Esophagus squamous epithelium (tissue), 5 donors: ENCODE data around the gene AHDC1. TPM values are rescaled to one million over a fixed set of nuclear protein-coding genes. Genes with fewer than 3 reads are reported as not detected.

Experiments used
- DNase-seq: peaks from one replicate; lab custom pipeline; 2025; lab: John Stamatoyannopoulos, UW
- H3K27ac ChIP-seq, 4 donors: fragments of 200-600 bp; sonication (generic); one replicate each; pipeline ENCODE4 v1.5.1; 2016 to 2019; ENCODE audit warnings: mild to moderate bottlenecking in 1 of 4
- H3K27me3 ChIP-seq, 4 donors: fragments of 200-600 bp; sonication (generic); 1 replicate in 3 of 4; 2 replicates in 1 of 4; pipeline versions ENCODE4 v1.5.1 to v1.6.0; 2017 to 2021; ENCODE audit warnings: antibody characterized with exemption in 1 of 4
- H3K36me3 ChIP-seq, 3 donors: fragments of 200-600 bp; sonication (generic); one replicate each; pipeline ENCODE4 v1.5.1; 2016 to 2019
- H3K4me1 ChIP-seq, 3 donors: fragments of 200-600 bp; sonication (generic); one replicate each; pipeline ENCODE4 v1.5.1; 2017 to 2019
- H3K4me3 ChIP-seq, 4 donors: fragments of 200-600 bp; sonication (generic); 1 replicate in 3 of 4; 2 replicates in 1 of 4; pipeline ENCODE4 v1.5.1; 2016 to 2019; ENCODE audit warnings: mild to moderate bottlenecking in 2 of 4, moderate library complexity in 1 of 4
- H3K9me3 ChIP-seq, 3 donors: fragments of 200-600 bp; sonication (generic); one replicate each; pipeline ENCODE4 v1.5.1; 2016 to 2019
- POLR2A ChIP-seq, 4 donors: fragments of 450-650 bp; IDR thresholded peaks; one replicate each; pipeline ENCODE4 v1.6.1; 2017; ENCODE audit warnings: antibody characterized with exemption in 4 of 4, mild to moderate bottlenecking in 4 of 4, moderate library complexity in 3 of 4
- WGBS, 2 donors: methylation state at CpG; one replicate each; pipeline ENCODE4 v1.1.5; 2018; 5-methylcytosine and 5-hydroxymethylcytosine counted together
- intact Hi-C: fragments of 100-400 bp; cut with DNase I; formaldehyde crosslinking; loops from one replicate; pipeline ENCODE4 v1.15.0; 2022
- total RNA-seq, 4 donors: library from RNA; depleted of rRNA; stranded (reverse); fragments of >200 nt; gene quantifications; one replicate each; pipeline ENCODE4 v1.1.0, GENCODE V29; 2016
- TF ChIP-seq, protein P1 (sequence below), 6 experiments: fragments of 450-650 bp in 4 of 6; fragments of 200-600 bp in 2 of 6; sonication (generic) in 2 of 6; IDR thresholded peaks; one replicate each; pipeline ENCODE4 v1.5.1; 2016 to 2019; ENCODE audit warnings: antibody characterized with exemption in 6 of 6, mild to moderate bottlenecking in 4 of 6, moderate library complexity in 4 of 6
- donor health status: DM: yes; HTN: yes; CAD: no.

AHDC1 gene
- total RNA-seq, 4 donors from 2014 or later = 22.2 to 112 (median 30.6) TPM

DNA sequence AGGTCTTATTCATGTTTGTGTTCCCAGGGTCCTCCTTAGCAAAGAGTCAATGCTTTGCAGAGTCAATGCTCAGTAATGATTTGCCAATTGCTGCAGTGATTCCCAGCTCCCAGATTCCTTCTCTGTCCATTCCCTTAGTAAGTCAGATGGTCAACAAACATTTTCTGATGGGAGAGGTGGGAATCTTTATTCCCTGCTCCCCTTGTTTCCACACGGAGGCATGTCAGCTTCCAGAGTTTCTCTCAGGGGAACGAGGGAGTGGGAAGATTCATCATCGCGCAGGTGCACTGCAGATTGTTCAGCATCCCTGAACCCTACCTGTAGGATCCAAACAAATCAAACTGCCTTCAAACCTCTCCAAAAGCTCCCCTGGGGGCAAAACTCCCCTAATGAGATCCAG is 7.5 kb upstream of the AHDC1 start:
- no peak for TF ChIP-seq POLR2A (IDR thresholded peaks at IDR 0.05)
- TF ChIP-seq, protein P1, sequence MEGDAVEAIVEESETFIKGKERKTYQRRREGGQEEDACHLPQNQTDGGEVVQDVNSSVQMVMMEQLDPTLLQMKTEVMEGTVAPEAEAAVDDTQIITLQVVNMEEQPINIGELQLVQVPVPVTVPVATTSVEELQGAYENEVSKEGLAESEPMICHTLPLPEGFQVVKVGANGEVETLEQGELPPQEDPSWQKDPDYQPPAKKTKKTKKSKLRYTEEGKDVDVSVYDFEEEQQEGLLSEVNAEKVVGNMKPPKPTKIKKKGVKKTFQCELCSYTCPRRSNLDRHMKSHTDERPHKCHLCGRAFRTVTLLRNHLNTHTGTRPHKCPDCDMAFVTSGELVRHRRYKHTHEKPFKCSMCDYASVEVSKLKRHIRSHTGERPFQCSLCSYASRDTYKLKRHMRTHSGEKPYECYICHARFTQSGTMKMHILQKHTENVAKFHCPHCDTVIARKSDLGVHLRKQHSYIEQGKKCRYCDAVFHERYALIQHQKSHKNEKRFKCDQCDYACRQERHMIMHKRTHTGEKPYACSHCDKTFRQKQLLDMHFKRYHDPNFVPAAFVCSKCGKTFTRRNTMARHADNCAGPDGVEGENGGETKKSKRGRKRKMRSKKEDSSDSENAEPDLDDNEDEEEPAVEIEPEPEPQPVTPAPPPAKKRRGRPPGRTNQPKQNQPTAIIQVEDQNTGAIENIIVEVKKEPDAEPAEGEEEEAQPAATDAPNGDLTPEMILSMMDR (IDR thresholded peaks at IDR 0.05) = no peak
- H3K36me3 ChIP-seq = no peaks in the 10 kb centered on the region
- DNase-seq = no peak
- H3K4me3 ChIP-seq = no peak overlapping the region
- H3K4me1 ChIP-seq = peaks cover 5 to 31% (median 13%) of the 10 kb centered on the region in 3 donors
- 83 to 87% methylated on average over 4 of the region's 4 CpGs for WGBS, 2 donors
- no peaks in the 10 kb centered on the region for H3K27me3 ChIP-seq
- intact Hi-C loops = loop anchor here (2.0 kb wide), 1 partner anchor 51 kb away; no protein-coding TSS in a partner anchor
- no peak overlapping the region for H3K27ac ChIP-seq
- no peaks in the 10 kb centered on the region for H3K9me3 ChIP-seq

DNA sequence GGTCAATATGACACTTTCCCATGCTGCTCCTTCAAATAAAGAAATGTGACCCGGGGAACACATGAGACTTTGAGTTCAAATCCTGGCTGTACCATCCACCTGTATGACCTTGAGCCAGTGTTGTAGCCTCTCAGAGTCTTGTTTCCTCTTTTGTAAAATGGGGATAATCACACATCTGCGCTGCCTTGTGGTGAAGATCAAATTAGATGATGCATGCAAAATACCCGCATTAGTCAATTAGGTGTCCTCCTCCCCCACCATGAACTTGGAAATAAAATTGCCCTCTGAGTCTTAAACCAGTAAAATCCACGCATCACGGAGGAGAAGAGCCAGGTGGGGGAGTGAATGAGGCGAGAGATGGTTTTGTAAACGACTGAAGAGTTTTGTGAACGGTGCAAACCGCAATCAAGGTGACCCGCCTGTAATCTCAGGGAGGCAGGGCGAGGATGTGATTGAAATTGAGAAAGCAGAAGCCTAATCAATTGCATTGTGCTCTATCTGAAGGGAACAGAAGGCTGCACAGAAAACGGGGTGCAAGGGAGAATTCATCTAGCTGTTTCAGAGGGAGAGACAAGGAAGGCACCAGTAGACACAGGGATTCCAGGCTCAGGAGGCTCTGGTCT is 5.8 kb upstream of the AHDC1 start:
- 65 to 77% methylated on average over 12 of the region's 12 CpGs for WGBS, 2 donors
- H3K4me1 ChIP-seq = peaks cover 20 to 45% (median 23%) of the 10 kb centered on the region in 3 donors
- intact Hi-C loops = loop anchor here (2.0 to 10.0 kb wide), 3 partner anchors 53 to 307 kb away; no protein-coding TSS in a partner anchor

DNA sequence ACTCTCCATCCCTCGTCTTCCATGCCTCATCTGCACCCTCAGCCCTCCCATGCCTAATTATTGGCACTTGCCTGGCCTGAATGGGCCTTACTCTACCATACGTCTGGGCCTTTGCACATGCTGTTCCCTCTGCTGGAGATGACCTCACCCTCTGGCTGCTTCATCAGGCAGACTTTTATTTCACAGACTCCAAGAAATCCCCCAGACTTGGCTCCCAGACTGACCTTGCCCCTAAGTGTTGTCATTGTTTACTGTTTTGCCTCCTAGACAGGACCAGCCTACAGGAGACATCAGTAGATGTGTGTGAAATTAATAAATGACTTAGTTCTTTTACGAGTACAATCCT is 5.2 kb upstream of the AHDC1 start:
- Histone ChIP-seq H3K4me1 (peaks cover 20 to 45% (median 27%) of the 10 kb centered on the region in 3 donors), H3K36me3 (no peaks in the 10 kb centered on the region), H3K4me3 (no peak overlapping the region), H3K9me3 (no peaks in the 10 kb centered on the region), H3K27ac (no peak overlapping the region), H3K27me3 (no peaks in the 10 kb centered on the region)
- TF ChIP-seq, protein P1 (IDR thresholded peaks at IDR 0.05) = no peak
- TF ChIP-seq POLR2A (IDR thresholded peaks at IDR 0.05) = no peak
- DNase-seq = no peak
- intact Hi-C loops = loop anchor here (5.0 to 10.0 kb wide), 2 partner anchors 204 to 307 kb away; no protein-coding TSS in a partner anchor
- WGBS, 2 donors = 64 to 68% methylated on average over 3 of the region's 3 CpGs

More for the DNA sequence above, 5.8 kb upstream of the AHDC1 start:
- no peaks in the 10 kb centered on the region for H3K27me3 ChIP-seq
- H3K4me3 ChIP-seq = no peak overlapping the region
- TF ChIP-seq, protein P1 (IDR thresholded peaks at IDR 0.05) = no peak
- no peak for TF ChIP-seq POLR2A (IDR thresholded peaks at IDR 0.05)
- no peaks in the 10 kb centered on the region for H3K9me3 ChIP-seq
- no peaks in the 10 kb centered on the region for H3K36me3 ChIP-seq
- no peak overlapping the region for H3K27ac ChIP-seq
- DNase-seq = no peak

DNA sequence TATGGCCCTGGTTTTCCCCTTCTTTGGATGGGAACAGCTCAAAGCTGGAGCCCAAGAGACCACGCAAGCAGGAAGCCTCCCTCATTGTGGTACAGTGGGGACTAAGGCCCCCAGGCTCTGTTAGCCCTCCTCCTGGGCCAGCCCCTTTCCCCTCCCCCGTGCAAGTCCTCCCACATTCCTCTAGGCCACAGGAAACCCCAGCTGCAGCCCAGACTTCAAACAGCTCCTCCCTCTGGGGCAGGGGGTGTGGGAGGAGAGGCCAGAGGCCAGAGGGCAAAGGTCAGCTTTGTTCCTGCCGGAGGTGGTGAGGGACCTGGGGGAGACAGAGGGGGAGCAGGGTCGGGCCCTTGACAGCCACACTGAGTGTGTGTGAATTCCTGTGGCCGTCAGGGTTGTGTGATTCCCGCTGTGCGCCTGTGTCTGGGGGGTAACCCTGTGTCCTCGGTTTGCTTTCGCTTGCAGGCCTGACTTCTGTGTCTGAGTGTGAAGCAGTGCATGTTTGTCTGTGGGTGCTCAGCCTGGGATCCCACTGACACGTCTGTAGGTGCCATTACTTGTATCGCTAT is 3.4 kb upstream of the AHDC1 start:
- no peaks in the 10 kb centered on the region for H3K27me3 ChIP-seq
- intact Hi-C loops = loop anchor here (5.0 to 10.0 kb wide), 2 partner anchors 203 to 305 kb away; no protein-coding TSS in a partner anchor
- WGBS, 2 donors = 69 to 71% methylated on average over 6 to 8 of the region's 11 CpGs
- H3K4me1 ChIP-seq = peaks cover 20 to 47% (median 29%) of the 10 kb centered on the region in 3 donors
- H3K4me3 ChIP-seq = no peak overlapping the region
- DNase-seq = no peak
- no peaks in the 10 kb centered on the region for H3K36me3 ChIP-seq
- TF ChIP-seq, protein P1 (IDR thresholded peaks at IDR 0.05) = no peak
- no peak for TF ChIP-seq POLR2A (IDR thresholded peaks at IDR 0.05)
- no peaks in the 10 kb centered on the region for H3K9me3 ChIP-seq
- peak overlapping the region in 3 of 4 donors; percentile 47 to 99 (median 99) for H3K27ac ChIP-seq

DNA sequence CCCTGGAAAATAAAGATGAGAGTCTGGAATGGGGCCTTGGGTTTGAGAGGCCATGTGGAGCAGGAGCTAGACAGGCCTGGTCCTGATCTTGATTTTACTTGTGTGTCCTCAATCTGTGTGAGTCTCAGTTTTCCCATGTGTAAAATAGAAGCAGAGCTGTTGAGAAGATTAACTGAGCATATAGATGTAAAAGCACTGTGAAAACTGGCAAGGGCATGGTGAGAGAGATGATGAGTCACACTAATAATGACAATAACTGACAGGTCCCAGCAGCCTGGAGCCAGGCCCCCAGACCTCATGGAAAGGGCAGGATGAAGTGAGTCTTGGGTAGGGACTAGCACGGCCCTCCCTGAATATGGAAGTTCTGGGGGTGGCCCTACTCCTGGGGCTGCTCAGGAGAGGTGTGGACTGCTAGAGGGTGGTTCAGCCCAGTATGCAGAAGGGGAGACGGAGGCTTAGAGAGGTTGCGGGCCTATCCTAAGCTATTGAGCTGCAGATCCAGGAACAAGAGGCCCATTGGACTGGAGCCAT is 2.8 kb upstream of the AHDC1 start:
- 57 to 63% methylated on average over 3 of the region's 3 CpGs for WGBS, 2 donors
- no peak for DNase-seq
- Histone ChIP-seq H3K36me3 (no peaks in the 10 kb centered on the region), H3K4me1 (peaks cover 23 to 53% (median 31%) of the 10 kb centered on the region in 3 donors), H3K27ac (peak overlapping the region in 3 of 4 donors; percentile 47 to 99 (median 99)), H3K27me3 (no peaks in the 10 kb centered on the region), H3K4me3 (no peak overlapping the region), H3K9me3 (no peaks in the 10 kb centered on the region)
- intact Hi-C loops = loop anchor here (5.0 to 10.0 kb wide), 2 partner anchors 202 to 304 kb away; no protein-coding TSS in a partner anchor
- TF ChIP-seq, protein P1 (IDR thresholded peaks at IDR 0.05) = no peak
- no peak for TF ChIP-seq POLR2A (IDR thresholded peaks at IDR 0.05)
